Measurements from ENCODE around the gene CAB39L. TPM values are rescaled to one million over a fixed set of nuclear protein-coding genes. Genes with fewer than 3 reads are reported as not detected.
"Not testable (repeated sequence)": the region's sequence is repeated elsewhere in the genome, so short reads cannot be mapped to it uniquely, and the experiment has no call there.

CAB39L gene
- total RNA-seq, 1 donor from 2014 or later: 10.2 TPM

- DNase-seq (ENCODE audit: low read depth): no peak
Measured at GRCh38 chr13:49308921-49309408, 134.9 kb downstream of the CAB39L start.

DNA sequence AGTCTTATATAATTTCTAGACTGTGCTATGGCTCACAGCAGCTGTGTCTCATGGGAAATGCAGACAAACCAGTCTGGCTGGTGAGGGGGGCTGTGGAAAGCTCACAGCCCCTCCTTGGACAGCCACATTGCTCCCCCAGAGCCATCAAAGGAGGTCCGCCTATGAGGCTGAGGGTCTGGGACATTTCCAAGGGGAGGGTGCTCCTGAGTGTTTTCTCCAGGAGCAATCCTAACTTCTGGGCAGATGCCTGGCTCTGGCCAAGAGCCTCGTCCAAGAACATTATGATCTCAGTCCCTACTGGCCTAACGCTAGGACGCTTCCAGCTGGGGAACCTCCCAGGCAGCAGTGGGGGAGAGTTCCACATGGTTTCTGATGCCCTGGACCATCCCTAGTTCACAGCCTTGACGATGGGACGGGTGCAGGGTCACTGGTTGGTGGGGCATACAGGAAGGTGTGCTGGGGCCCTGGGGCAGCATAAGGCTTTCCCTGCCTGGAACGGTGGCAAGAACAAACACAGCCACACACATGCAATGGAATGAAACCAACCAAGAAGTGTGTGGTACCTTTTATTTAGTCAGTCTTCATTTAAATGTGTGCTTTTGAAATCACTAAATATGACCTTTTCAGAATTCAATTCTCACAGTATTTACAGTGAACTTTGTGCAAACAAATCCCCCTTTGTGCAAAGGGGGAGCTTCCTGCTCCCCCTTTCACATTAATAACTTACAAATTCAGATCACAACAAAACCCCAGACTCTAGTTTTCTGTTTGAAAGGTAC lies 135.6 kb downstream of the CAB39L start:
- DNase-seq (ENCODE audit: low read depth): no peak

- no peak for DNase-seq (ENCODE audit: low read depth)
Measured at GRCh38 chr13:49307365-49307764, 136.5 kb downstream of the CAB39L start.

- DNase-seq (ENCODE audit: low read depth): no peak
Measured at GRCh38 chr13:49305792-49306425, 138.0 kb downstream of the CAB39L start.

DNA sequence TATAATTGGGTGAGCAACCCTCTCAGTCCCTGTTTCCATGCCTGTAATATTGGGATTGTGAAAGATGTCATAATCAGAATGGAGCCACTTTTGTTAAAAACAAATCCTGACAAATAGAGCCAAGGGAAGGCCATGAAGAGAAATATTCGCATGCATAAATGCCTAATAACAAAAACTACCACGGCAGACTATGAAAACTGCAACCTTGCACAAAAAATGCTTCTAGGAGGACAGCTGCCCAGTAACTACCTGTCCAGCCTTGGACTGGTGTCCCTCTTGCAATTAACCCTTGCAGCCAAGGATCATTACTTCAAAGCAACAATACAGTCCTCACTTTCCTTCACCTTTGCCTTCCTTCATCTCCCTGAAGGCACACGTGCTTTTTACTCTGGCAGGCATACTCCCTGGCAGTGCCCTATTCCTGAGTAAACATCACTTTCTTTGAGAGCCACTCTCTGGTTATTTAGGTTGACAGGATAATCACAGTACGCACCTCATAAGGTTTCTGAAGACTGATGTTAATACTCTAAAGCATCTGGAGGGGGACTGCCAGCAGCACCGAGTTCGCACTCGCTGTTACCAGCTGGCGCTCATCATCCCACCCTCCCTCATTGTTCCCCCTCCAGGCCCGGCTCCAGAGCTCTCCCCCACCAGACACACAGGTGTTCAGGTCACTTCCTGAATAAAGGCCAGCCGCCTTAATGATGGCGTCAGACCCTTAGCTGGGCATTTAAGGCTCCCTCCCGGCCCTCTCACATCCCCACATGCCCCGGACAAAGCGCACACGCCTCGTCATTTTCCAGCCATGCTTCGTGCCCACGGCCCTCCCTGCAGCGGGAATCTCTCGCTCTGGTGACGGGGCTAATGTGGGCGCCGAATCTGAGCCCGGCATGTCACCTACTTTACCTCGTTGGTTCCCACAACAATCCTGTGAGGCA lies 138.8 kb downstream of the CAB39L start:
- DNase-seq (ENCODE audit: low read depth): no peak

DNA sequence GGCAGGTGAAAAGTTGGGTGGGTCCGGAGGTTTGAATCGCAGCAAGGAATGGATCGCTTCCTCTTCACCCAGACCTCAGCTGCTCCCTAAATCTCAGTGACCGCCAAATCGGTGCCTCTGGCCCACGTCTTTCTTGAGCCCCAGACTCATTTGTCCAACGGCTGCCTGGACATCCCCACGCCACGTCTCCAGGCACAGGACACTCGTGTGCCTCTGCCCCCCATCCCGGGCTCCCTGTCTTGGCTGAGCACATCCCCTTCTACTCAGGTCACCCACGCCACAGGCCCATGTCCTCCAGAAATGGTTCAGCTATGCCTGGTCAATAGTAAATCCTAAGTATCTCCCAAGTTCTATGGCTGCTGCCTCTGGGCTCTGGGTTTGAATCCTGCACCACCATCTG lies 139.5 kb downstream of the CAB39L start:
- no peak for DNase-seq (ENCODE audit: low read depth)

DNA sequence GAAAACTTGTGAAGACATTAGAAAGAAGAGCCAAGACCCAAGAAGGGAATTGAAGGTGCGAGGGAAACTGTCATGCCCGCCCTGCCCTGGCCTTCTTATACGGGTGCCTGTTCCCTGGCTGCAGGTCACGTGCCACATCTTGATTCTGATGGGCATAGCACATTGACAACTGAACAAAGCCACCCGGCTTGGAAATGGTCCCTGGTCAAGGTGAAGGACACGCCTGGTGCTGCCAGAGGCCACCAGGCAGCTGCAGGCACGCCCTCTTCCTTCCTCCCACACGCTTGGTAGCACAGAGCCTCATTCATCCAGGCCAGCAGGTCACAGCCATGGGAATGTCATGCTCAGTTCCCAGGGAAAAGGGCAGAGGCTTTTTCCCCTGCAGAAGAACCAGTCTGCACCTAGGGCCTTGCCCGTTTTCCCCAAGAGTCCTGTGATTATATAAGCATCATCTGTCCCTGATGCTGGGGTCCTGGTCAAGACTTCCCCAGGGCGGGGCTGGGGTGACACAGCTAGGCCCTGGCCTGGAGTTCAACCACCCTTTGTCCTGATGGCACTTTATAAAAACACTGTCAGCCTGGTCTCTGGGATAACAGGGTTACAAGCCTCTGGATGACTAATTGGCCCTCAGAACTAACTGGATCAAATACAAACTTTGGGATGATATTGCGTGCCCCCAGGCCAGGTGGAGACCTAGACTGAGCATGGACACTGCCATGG lies 140.2 kb downstream of the CAB39L start:
- peak; percentile 54 for DNase-seq (ENCODE audit: low read depth)

- DNase-seq (ENCODE audit: low read depth): no peak
Measured at GRCh38 chr13:49302817-49303216, 141.0 kb downstream of the CAB39L start.

DNA sequence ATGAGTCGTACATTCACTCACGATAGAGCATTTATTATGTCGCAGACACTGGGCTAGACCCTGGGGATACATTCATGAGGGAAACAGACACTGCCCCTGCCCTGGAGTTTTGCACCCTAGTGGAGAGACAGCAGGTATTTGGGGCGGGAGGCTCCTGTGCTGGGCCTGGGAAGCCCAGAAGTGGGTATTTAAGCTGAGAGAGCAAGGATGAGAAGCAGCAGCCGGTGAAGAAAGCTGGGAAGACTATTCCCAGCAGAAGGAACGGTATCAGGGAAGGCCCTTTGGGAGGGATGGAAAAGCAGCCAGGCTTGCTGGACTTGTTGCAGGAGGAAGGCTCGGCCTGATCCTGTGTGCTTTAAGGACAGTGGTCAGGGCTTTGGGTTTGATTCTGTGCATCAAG lies 141.6 kb downstream of the CAB39L start:
- DNase-seq (ENCODE audit: low read depth): no peak

DNA sequence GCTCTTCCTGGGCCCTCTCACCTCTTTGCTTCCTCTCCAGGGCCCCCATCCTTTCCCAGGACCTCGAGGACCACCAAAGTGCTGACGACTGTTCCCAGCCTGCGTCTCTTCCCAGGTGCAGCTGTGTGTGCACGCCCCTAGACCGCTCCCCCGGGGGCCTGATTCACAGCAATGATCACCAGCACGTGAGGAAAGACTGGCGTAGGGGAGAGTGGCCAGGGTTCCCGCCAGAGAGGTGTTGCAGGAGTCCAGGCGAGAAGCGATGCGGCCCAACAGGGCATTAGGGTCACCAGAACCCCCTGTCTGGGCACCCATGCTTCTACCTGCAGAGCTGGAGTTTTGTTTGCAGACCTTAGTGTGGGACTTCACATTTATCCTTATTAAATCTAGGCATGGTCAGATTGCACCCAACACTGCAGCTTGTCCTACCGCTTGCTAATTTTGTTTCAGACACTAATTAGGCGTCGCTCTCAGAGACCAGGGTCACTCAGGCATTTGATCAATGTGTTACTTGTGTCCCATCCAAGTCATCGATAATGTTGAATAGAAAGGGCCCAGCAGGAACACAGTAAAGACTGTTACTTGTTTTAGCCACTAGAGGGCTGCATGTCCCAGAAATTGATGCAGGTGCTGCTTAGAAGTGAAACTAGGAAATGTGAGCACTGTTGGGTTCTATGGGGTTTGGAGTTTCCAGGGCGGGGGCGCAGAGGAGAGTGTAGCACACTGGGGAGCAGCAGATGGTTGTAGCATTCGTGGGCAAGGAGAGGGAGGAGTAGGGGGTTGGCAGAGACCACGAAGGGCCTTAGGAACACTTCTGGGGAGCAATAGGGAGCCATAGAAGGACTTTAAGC lies 142.9 kb downstream of the CAB39L start:
- peak; percentile 73 for DNase-seq (ENCODE audit: low read depth)

- DNase-seq (ENCODE audit: low read depth): no peak
Measured at GRCh38 chr13:49300276-49300675, 143.6 kb downstream of the CAB39L start.

DNA sequence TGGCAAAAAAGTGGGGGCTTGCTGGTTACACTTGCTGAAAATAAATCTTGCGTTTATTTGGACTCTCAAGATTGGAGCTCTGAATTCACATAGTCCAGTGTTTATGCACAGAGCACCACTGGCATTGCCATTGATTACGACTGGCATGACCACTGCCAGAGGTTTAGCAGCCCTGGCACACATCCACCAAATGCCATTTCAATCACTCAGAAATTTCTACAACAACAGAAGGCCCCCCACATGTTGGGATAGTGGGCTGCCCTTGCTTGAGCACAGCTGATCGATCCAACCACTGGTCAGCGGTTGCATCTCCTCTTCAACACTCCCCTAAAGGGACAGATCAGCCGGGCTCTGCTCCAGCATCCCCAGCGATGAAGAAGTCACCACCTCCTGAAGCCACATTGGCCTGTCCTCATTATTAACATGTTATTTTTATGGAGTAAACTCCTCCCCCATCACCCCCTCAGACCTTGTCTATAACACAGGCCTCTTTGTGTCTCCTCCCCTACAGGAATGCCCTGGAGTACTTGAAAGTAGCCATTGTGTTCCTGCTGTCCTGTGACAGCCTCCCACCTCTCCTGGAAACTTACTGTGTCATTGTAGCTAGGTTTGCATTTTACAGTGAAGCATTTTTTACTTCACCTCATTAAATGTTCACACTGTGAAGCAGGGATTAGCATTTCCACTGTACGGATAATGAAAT lies 144.8 kb downstream of the CAB39L start:
- DNase-seq (ENCODE audit: low read depth): no peak

- DNase-seq (ENCODE audit: low read depth): no peak
Measured at GRCh38 chr13:49298416-49298815, 145.4 kb downstream of the CAB39L start.

DNA sequence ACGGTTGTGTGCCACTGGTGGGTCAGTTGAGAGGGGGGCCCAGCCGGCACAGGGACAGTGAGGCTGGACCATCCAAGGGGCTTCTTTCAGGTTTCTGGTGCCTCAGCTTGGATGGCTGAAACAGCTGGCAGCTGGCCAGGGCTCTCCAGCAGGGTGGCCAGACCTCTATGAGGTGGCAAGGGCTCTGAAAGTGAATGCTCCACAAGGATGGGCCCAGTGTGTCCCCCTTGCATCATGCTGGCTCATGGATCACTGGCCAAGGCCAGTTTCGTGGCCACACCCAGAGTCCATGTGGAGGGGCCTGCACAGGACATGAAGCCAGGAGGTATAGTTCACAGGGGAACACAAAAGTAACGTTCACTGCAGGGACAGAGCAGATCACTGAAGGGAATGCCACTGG lies 146.5 kb downstream of the CAB39L start:
- no peak for DNase-seq (ENCODE audit: low read depth)

DNA sequence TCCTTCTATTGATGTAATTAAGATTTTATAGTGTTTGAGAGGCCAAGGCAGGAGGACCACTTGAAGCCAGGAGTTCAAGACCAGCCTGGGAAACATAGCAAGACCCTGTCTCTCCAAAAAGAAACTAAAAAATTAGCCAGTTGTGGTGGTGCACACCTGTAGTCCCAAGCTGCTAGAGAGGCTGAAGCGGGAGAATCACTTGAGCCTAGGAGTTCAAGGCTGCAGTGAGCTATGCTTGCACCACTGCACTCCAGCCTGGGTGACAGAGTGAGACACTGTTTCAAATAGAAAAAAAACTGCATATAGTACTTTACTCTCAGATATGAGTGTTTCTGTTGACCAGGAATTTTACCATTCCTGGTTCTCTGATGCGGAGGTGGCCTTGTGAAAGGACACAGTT lies 147.2 kb downstream of the CAB39L start:
- DNase-seq (ENCODE audit: low read depth): no peak

- no peak for DNase-seq (ENCODE audit: low read depth)
Measured at GRCh38 chr13:49295244-49295643, 148.6 kb downstream of the CAB39L start.

DNA sequence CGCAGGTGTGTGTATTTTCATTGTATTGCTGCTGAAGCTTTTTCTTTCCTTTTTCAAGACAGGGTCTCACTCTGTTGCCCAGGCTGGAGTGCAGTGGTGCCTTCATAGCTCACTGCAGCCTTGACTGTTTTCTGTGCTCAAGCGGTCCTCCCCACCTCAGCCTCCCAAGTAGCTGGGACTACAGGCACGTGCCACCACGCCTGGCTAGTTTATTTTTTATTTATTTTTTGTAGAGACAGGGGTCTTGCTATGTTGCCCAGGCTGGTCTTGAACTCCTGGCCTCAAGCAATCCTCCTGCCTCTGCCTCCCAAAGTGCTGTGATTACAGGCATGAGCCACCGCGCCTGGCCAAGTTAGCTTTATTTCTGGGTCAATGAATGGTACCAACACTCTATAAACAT lies 149.1 kb downstream of the CAB39L start:
- DNase-seq (ENCODE audit: low read depth): not testable (repeated sequence)

DNA sequence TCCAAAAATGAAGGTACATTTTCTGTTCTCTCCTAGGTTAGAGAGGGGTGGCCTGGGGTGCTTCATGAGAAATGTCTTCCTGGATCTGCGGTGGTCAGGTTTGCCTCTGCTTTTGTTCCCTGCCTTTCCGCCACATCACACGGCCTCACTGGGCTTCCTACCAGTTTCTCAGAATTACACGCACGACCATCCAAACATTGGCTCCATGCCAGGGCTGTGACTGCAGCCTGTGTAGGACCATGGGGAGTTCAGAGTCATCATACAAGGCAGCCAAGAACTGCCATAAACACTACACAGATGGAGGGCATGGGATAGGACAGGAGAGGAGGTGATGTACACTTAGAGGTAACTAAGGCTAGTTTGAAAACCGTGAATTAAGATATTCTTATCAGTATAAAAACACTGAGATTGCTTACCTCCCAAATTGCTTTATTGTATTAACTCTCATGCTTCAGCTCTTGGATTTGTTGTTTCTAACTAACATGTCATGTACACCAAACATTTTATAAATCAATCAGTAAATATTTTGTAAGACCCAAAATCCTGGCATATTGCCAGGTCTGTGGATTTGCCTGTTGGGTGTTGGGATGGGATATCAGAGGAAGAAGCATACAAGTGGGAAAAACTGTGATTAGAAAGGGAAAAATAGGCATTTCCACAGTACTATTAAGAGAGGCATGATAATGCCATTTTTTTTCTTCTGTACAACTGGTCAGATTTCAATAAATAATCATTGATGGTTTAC lies 150.9 kb downstream of the CAB39L start:
- DNase-seq (ENCODE audit: low read depth): peak; percentile 30

GRCh38 chr13:49288458-49288857 lies 155.4 kb downstream of the CAB39L start:
- DNase-seq (ENCODE audit: low read depth): no peak

Data from renal cortical epithelial cell (primary cell).